Brain microvascular endothelial cell (primary cell): Measurements from ENCODE around the gene RYR2.

Experiments
- DNase-seq: peaks from one replicate; pipeline ENCODE4 v3.0.0-alpha.2; 2020
- H3K27ac ChIP-seq: fragments of 250-450 bp; sonication (Bioruptor Pico); 2 replicates; pipeline ENCODE4 v1.5.1; 2020; ENCODE audit warnings: mild to moderate bottlenecking, moderate library complexity
- H3K27me3 ChIP-seq: fragments of 250-450 bp; sonication (Bioruptor Pico); replicated peaks from 2 replicates; pipeline ENCODE4 v1.5.1; 2020; ENCODE audit warnings: mild to moderate bottlenecking
- H3K36me3 ChIP-seq: fragments of 250-450 bp; sonication (Bioruptor Pico); replicated peaks from 2 replicates; pipeline ENCODE4 v1.5.1; 2020; ENCODE audit warnings: mild to moderate bottlenecking
- H3K4me3 ChIP-seq: 2 replicates; pipeline ENCODE4 v1.5.1; 2011; ENCODE audit warnings: low read depth, mild to moderate bottlenecking, control low read depth, low read length, moderate library complexity
- CTCF ChIP-seq: IDR thresholded peaks from 2 replicates; pipeline ENCODE4 v1.5.1; 2011; ENCODE audit warnings: low read depth, mild to moderate bottlenecking, moderate library complexity, low read length, control low read depth, inconsistent platforms; ENCODE audit errors: missing control alignments
- in situ Hi-C: cut with HindIII; loops from 2 replicates; pipeline ENCODE4 v1.10.0; 2017; ENCODE audit warnings: low sequenced_read_pairs, low pct_ligation_motif_present

Gene RYR2

GRCh38 chr1:237492359-237492758, 450.4 kb downstream of the RYR2 start:
- in situ Hi-C loops, result no loop called here
- no peak for TF ChIP-seq CTCF
- no peak for DNase-seq
- Histone ChIP-seq H3K27me3 (no peaks in the 10 kb centered on the region), H3K27ac (no peak overlapping the region), H3K36me3 (no peaks in the 10 kb centered on the region), H3K4me3 (no peak overlapping the region)

- no peak for TF ChIP-seq CTCF
- no peak for DNase-seq
- no peak overlapping the region for H3K27ac ChIP-seq
- no peak overlapping the region for H3K4me3 ChIP-seq
- in situ Hi-C loops, result no loop called here
- no peaks in the 10 kb centered on the region for H3K27me3 ChIP-seq
- no peaks in the 10 kb centered on the region for H3K36me3 ChIP-seq
Observed at GRCh38 chr1:237500566-237500965, 458.6 kb downstream of the RYR2 start.

GRCh38 chr1:237503292-237503691, 461.3 kb downstream of the RYR2 start:
- no peak for TF ChIP-seq CTCF
- no peak overlapping the region for H3K27ac ChIP-seq
- no peak for DNase-seq

GRCh38 chr1:237507005-237507404, 465.0 kb downstream of the RYR2 start:
- Histone ChIP-seq H3K4me3 (no peak overlapping the region), H3K36me3 (no peaks in the 10 kb centered on the region), H3K27me3 (no peaks in the 10 kb centered on the region), H3K27ac (no peak overlapping the region)
- DNase-seq, result no peak
- in situ Hi-C loops, result no loop called here
- no peak for TF ChIP-seq CTCF

More at GRCh38 chr1:237503292-237503691, 461.3 kb downstream of the RYR2 start:
- in situ Hi-C loops, result no loop called here
- Histone ChIP-seq H3K27me3 (no peaks in the 10 kb centered on the region), H3K4me3 (no peak overlapping the region), H3K36me3 (no peaks in the 10 kb centered on the region)

- Histone ChIP-seq H3K4me3 (no peak overlapping the region), H3K27ac (no peak overlapping the region), H3K36me3 (no peaks in the 10 kb centered on the region), H3K27me3 (no peaks in the 10 kb centered on the region)
- no peak for TF ChIP-seq CTCF
- DNase-seq, result no peak
- in situ Hi-C loops, result no loop called here
Observed at GRCh38 chr1:237509748-237510147, 467.8 kb downstream of the RYR2 start.

- Histone ChIP-seq H3K4me3 (no peak overlapping the region), H3K27ac (no peak overlapping the region), H3K27me3 (no peaks in the 10 kb centered on the region), H3K36me3 (no peaks in the 10 kb centered on the region)
- DNase-seq, result no peak
- no peak for TF ChIP-seq CTCF
- in situ Hi-C loops, result no loop called here
Observed at GRCh38 chr1:237525102-237525501, 483.1 kb downstream of the RYR2 start.
